Peyer's patch (tissue), 4 donors: ENCODE results near the gene KCNQ2.

ENCODE experiments used
- CTCF ChIP-seq, 6 experiments: fragments of 450-650 bp in 4 of 6; fragments of 200-600 bp in 2 of 6; sonication (generic) in 1 of 6; IDR thresholded peaks; one replicate each; pipeline ENCODE4 v1.5.1; 2017 to 2019; ENCODE audit warnings: antibody characterized with exemption in 6 of 6, mild to moderate bottlenecking in 3 of 6, moderate library complexity in 1 of 6
- POLR2A ChIP-seq, 2 donors: fragments of 450-650 bp; IDR thresholded peaks; one replicate each; pipeline ENCODE4 v1.5.1; 2017; ENCODE audit warnings: antibody characterized with exemption in 2 of 2, mild to moderate bottlenecking in 2 of 2, moderate library complexity in 2 of 2

GRCh38 chr20:63520504-63520933 is 48.1 kb upstream of the KCNQ2 start, which contains the start of gene PPDPF:
- TF ChIP-seq CTCF (IDR thresholded peaks at IDR 0.05) (no peak), POLR2A (IDR thresholded peaks at IDR 0.05) (peak; percentile 91)
